Ovary (tissue), 3 donors: Measurements from ENCODE around the gene COX4I1.

Source experiments
- EP300 ChIP-seq: sonication (generic); formaldehyde crosslinking; IDR thresholded peaks from one replicate; pipeline ENCODE4 v1.6.1; 2017; ENCODE audit warnings: antibody characterized with exemption
- POLR2A ChIP-seq: fragments of 450-650 bp; IDR thresholded peaks from one replicate; pipeline ENCODE4 v1.6.1; 2017; ENCODE audit warnings: antibody characterized with exemption, mild to moderate bottlenecking, moderate library complexity
- TF ChIP-seq, protein P1 (sequence below), 3 donors: fragments of 450-650 bp in 2 of 3; fragments of 200-600 bp in 1 of 3; IDR thresholded peaks; one replicate each; pipeline versions ENCODE4 v1.5.1 to v1.8.0; 2016 to 2022; ENCODE audit warnings: antibody characterized with exemption in 3 of 3, mild to moderate bottlenecking in 1 of 3
- donor health status: DM: no; HTN: no; CAD: no.

DNA sequence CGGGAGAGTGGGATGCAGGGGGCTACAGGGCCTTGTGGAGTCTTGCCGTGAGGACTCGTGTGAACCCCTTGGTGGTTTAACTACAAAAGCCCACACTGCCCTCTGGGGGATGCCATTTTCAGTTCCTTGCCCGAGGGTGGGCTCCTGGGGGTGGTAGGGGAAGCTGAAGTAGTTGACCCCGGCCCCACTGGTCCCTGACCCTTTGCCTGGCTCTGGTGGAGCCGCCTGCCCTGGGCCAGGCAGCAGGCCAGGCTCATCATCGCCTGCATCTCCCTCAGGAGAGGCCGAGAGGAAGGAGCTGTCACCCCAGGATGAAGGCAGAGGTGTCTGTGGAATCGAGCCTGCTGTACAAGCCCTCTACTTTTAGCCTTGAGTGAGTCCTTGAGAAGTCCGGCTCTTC lies 10.2 kb downstream of the COX4I1 start:
- TF ChIP-seq POLR2A: no peak
- TF ChIP-seq, protein P1, sequence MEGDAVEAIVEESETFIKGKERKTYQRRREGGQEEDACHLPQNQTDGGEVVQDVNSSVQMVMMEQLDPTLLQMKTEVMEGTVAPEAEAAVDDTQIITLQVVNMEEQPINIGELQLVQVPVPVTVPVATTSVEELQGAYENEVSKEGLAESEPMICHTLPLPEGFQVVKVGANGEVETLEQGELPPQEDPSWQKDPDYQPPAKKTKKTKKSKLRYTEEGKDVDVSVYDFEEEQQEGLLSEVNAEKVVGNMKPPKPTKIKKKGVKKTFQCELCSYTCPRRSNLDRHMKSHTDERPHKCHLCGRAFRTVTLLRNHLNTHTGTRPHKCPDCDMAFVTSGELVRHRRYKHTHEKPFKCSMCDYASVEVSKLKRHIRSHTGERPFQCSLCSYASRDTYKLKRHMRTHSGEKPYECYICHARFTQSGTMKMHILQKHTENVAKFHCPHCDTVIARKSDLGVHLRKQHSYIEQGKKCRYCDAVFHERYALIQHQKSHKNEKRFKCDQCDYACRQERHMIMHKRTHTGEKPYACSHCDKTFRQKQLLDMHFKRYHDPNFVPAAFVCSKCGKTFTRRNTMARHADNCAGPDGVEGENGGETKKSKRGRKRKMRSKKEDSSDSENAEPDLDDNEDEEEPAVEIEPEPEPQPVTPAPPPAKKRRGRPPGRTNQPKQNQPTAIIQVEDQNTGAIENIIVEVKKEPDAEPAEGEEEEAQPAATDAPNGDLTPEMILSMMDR (IDR thresholded peaks at IDR 0.05): no peak
- TF ChIP-seq EP300: no peak
